ENCODE data around the gene SNTB2.
"Not testable (repeated sequence)": the region's sequence is repeated elsewhere in the genome, so short reads cannot be mapped to it uniquely, and the experiment has no call there.

SNTB2 gene

DNA sequence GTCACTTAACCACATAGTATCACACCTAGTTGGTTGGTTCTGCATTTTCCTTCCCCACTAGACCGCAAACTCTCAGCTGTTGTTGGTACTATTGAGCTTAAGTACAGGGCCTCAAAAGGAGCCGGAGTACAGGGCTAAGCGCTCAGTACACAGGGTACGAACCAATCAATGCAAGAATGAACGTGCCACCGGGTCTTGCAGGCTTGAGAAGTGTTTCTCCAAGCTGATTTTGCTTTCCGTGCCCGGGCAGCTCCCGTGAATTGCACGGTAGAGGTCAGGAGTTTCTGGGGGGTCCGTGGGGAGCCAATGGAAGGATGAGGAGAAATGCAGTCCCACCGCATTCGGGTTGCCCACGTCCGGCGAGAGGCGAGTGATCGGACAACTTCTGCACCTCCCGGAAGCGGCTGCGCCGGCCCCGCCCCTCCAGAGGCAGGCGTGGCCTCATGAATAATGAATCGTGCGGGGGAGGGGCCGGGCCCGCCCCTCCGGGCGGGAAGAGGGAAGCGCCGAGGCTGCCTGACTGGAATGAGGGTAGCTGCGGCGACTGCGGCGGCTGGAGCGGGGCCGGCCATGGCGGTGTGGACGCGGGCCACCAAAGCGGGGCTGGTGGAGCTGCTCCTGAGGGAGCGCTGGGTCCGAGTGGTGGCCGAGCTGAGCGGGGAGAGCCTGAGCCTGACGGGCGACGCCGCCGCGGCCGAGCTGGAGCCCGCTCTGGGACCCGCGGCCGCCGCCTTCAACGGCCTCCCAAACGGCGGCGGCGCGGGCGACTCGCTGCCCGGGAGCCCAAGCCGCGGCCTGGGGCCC, at the start of gene SNTB2:
Gene SNTB2 (plus strand): TSS at position 523 of the 804 bp plus-strand sequence. CDS start 3 bp downstream, at position 526.
- DNase-seq (ENCODE audit: low spot score) = peak; percentile 90

DNA sequence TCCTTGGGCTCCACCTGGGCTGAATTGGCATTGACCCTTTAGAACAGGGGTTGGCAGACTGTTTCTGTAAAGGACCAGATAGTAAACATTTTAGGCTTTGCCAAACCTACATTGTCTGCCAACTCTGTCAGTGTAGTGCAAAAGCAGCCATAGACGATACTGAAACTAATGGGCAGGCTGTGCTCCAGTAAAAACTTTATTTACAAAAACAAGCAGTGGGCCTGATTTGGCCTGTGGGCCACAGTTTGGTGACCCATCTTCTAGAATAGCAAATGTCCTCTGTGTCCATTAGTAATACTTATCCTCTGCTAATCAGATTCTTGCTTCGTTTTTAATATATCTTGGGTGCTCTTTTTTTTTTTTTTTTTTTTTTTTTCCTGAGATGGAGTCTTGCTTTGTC, 48.4 kb upstream of the SNTB2 start:
- DNase-seq (ENCODE audit: low spot score) = no peak

DNA sequence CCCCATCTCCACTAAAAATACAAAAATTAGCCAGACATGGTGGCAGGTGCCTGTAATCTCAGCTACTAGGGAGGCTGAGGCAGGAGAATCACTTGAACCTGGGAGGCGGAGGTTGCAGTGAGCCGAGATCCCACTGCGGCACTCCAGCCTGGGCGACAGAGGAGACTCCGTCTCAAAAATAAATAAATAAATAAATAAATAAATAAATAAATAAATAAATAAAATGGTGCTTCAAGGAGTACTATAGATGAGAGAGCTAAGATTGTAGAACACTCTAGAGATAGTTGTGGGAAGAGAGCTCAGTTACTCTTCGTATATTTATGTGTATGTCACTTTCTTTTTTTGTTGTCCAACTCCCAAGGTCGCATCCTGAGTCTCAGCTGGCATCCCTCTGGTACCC, 47.5 kb upstream of the SNTB2 start:
- DNase-seq (ENCODE audit: low spot score) = not testable (repeated sequence)

DNA sequence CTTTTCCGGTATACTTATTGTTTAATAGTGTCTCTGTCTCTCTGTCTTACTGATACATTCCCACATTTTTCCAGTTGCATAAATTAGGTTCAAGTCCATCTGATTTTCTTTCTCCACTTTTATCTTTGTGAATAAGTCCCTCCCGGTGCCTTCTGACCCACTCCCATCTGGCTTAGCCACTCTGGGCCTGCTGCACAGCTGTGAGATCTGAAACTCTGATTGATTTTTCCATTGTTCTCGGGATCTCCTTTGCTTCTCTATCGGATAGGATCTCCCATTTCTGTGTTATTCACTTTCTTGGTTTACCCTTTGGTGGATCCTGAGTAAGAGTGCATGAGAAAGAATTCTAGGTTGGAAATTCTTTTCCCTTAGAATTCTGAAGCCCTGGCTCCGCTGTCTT, 46.0 kb upstream of the SNTB2 start:
- DNase-seq (ENCODE audit: low spot score) = no peak

DNA sequence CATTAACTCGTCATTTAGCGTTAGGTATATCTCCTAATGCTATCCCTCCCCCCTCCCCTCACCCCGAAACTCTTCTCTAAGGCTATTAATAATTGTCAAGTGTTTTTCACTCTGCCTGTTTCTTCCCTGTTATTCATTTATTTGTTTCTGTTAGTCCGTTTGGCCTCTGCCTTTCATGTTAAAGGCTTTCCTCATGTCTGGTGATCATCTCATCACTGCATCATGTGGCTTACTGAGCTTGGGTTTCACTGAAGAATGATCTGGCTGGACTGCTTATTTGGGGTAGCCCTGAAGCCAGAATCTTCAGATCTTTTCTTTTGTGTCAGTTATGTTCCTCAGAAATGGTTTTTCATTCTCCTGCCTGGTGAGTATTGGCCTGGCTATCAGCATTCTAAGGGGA, 45.0 kb upstream of the SNTB2 start:
- DNase-seq (ENCODE audit: low spot score) = no peak

DNA sequence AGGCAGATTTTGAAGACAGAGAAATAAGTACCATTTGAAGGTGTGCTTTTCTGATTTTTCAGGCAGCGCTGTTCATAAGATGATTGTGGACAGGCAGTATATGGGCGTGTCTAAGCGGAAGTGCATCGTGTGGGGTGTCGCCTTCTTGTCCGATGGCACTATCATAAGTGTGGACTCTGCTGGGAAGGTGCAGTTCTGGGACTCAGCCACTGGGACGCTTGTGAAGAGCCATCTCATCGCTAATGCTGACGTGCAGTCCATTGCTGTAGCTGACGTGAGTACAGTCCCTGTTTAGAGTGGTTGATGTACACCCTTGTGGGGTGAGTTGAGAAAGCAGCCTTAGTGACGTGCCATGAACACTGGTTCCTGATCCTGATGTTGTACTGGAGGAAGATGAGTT, 43.8 kb upstream of the SNTB2 start:
- peak; percentile 21 for DNase-seq (ENCODE audit: low spot score)

DNA sequence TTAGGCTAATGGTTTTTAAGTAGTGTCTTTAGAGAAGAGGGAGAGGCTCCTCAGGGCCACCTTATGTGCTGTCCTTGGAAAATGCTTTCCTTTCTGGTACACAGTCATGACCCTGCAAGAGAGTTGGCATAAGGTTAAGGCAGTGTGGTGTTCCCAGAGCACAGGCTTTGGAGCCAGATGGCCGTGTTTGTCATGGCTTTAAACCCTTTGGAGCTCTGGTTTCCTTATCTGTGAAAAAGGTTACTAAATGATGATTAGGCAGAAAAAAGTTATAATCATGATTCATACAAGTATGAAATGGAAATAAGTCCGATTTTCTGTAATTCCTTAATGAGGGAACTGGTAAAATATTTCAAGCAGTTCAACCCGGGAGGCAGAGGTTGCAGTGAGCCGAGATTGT, 41.3 kb upstream of the SNTB2 start:
- DNase-seq (ENCODE audit: low spot score) = no peak

DNA sequence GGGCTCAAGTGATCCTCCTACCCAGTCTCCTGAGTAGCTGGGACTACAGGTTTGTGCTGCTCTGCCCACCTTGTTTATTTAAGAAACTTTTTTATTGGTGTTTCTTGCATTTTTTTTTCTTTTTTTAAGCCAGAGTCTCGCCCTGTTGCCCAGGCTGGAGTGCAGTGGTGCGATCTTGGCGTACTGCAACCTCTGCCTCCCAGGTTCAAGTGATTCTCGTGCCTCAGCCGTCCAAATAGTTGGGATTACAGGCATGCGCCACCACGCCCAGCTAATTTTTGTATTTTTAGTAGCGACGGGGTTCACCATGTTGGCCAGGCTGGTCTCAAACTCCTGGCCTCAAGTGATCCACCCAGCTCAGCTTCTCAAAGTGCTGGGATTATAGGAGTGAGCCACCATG, 37.3 kb upstream of the SNTB2 start:
- not testable (repeated sequence) for DNase-seq (ENCODE audit: low spot score)

DNA sequence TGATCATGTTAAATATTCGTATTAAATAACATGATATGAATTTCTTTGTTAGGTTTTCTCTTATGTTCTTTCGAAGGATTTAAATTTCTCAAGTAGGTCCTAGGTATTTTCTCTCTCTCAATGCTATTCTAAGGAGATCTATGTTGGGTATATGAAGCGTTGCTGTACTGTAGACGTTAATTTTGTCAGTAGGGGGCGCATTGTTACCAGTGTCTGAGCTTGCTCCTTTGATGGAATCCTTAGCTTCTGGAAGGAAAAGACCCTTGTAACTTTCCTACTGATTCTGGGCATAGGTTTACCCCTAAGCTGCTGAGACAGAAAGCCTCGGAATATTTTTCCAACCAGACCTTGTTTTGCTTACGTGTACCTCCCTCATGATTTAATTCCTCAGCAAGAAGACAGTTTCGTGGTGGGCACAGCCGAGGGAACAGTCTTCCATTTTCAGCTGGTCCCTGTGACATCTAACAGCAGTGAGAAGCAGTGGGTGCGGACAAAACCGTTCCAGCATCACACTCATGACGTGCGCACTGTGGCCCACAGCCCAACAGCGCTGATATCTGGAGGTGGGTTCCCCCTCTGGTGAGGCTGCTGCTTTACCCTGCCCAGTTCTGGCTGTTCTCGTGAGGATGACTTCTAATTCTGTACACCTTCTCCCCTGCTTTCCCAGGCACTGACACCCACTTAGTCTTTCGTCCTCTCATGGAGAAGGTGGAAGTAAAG, 36.7 kb upstream of the SNTB2 start:
- peak; percentile 80 for DNase-seq (ENCODE audit: low spot score)

DNA sequence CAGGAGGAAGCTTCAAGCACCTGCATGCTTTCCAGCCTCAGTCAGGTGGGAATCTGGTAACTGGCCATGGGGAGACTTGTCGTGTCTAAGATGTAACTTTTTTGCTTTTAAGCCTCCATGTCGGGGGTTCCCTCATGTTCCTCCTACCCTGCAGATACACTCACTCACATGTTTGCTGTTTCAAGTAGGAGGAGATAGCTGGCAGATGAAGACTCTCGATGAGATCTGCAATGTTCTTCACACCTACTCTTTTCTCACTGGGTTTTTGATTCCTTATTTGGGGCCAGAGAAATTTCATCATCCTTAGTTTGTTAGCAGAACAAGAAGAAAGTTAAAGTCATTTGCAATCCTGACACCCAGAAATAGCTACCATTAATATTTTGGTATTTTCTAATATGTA, 29.8 kb upstream of the SNTB2 start:
- no peak for DNase-seq (ENCODE audit: low spot score)

DNA sequence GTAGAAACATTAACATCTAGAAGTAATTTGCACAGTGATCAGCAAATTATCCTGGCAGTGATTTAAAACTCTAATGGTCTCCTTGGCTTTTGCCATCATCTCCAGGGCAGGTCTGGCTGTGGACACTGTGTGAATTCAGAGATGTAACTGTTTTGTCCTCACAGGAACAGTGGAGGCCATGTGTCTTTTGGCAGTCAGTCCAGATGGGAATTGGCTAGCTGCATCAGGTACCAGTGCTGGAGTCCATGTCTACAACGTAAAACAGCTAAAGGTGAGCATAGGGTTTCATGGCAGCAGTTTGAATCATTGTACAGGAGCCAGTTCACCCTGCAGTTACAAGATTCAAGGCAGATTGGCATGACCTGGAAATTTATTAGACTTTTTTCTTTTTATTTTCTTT, 26.8 kb upstream of the SNTB2 start:
- DNase-seq (ENCODE audit: low spot score) = no peak

DNA sequence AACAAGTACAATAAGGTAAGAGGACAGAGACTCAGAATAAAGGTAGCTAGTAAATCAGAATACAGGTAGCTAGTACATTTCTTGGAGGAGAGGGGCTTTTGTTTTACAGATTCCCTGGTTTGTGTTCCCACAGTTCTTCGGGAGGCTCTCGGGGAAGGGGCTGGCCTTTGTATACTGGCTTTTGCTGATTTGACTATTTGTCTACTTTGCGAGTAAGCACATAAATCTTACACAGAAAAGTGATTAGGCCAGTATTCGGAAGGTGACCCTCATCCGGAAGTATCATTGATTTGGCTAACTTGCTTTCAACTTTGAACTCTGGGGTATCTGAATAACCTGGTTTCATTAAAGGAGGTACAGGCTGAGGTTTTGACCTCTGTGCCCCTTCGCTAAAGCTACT, 21.4 kb upstream of the SNTB2 start:
- DNase-seq (ENCODE audit: low spot score) = no peak

DNA sequence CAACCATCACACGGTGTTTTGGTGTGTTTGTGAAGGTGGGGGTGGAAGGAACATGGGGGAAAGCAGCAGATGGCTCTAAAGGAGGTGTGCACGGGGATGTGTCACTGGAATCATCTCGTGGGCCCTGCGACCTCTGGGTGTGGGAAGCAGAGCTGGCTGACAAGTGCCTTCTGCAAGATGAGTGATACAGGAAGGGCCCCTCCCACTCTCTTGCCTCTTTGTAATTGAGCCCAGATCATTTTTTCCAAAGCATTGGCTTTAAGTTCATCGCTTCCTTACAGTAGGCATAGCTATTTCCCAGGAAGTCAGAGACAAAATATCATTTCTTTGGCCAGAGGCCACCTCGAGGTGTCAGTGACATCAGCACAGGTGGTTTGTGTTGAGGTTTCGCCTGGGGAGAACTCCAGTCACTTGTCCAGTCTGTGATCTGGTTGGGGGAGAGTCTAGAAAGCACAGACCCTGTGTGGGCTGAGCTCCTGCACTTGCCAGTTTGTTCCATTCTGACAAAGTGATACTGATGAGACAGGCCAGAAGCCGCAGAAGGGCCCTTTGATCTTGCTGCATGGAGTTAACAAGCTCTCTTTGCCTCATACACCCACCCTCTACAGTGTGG, 20.6 kb upstream of the SNTB2 start:
- DNase-seq (ENCODE audit: low spot score) = no peak

DNA sequence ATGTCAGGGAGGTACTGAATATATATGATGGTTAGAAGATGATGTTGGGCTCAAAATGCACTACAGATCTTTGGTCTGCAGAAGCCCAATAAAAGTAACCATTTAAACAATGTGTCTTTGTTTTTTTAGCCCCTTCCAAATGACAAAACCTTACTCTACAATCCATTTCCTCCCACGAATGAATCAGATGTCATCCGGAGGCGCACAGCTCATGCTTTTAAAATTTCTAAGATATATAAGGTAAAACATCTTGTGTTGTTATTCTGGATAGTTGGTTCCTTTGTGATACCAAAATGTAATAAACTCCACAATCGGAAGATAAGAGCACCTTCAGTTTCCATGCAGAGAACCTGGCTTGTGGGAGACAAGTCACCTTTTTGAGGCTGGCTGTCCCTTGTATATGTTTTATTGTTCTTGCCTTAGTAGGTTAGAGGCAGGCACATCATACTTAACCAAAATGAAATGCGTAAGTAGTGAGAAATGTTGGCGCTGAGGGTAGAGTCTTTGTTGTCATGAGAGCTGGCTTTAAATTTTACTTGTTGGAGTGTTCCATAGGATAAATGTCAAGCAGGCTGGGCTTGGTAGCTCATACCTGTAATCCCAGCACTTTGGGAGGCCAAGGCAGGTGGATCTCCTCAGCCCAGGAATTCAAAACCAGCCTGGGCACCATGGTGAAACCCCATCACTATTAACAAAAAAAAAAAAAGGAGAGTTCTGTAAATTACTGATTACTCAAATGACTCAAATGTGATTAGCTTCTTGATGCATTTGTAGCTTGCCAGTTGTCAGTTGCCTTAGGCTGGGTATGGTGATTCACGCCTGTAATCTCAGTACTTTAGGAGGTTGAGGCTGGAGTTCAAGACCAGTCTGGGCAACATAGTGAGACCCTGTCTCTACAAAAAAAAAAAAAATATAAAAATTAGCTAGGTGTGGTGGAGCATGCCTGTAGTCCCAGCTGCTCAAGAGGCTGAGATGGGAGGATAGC, 19.7 kb upstream of the SNTB2 start:
- no peak for DNase-seq (ENCODE audit: low spot score)

DNA sequence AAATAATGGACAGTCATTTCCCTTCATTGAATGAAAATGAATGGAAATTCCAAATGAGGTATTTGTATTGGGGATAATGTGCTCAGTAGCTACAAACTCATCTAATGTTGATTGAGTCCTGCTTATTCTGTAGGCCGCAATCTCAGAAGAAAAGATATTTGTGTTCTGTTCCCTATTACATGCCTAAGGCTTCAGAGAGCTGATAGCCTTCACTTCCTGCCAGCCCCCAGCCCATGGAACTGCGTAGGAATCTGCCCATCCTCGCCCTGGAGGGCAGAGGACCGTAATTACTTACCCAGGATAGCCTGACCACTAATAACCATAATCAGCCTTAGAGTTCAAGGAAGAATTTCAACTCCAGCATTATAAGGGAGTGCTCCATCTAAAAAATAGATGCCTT, 17.9 kb upstream of the SNTB2 start:
- no peak for DNase-seq (ENCODE audit: low spot score)

DNA sequence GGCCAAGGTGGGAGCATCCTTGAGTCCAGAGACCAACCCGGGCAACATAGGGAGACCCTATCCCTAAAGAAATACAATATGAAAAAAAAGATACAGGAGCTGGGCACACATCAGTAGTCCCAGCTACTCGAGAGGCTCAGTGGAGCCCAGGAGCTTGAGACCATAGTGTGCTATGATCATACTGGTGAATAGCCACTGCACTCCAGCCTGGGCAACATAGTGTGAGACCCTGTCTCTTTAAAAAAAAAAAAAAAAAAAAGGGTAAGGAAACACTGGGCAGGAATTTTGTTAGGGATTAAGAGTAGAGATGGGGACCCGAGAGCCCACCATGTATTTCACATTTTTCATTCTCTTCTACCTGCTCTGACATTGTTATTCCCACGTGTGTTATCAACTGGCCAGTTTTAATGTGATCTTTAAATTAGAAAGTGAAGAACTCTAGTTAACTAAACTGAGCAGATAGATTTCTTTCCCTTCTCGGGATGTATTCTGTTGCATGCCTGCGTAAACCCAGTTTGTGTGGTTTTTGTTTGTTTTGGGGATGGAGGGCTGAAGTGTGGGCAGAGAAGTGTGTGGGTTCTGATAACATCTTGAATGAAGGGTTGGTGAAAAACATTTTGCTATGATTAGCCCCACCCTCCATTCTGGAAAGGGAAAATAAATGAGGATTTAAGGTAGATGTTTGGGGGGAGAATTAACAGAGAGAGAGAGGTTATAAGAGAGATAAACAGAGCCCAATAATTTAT, 17.2 kb upstream of the SNTB2 start:
- no peak for DNase-seq (ENCODE audit: low spot score)

DNA sequence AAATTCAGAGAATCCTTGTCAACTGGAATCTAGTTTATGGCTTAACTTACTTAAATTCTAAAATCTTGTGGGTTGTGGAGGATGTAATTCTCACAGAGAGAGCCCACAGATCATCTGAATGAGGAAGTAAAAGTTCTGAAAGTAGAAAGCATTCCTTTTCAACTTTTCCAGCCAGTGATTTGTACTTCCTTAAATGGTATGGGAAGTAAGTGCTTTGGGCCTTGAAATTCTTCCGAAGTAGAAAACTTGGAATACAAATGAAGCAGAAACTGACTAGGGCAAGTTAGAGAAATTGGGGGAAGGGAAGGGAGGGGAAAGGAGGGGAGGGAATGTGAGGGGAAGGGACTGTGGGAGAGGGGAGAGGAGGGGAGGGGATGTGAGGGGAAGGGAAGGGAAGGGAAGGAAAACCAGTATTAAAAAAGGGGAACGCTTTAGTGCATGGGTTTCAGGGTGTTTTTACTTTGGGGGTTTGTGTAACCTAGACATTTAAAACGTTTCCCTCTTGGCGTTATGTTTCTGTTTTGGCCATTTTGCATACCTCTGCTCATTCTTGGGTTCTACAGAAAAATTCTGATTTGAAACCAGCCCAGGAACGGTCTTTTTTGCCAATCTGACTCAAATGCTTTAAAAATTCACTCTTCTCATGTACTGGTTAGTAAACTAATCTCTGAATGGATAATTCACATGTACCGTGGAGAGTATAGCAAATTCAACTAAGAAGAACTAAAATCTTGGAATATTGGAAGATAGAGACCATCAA, 15.5 kb upstream of the SNTB2 start:
- no peak for DNase-seq (ENCODE audit: low spot score)

DNA sequence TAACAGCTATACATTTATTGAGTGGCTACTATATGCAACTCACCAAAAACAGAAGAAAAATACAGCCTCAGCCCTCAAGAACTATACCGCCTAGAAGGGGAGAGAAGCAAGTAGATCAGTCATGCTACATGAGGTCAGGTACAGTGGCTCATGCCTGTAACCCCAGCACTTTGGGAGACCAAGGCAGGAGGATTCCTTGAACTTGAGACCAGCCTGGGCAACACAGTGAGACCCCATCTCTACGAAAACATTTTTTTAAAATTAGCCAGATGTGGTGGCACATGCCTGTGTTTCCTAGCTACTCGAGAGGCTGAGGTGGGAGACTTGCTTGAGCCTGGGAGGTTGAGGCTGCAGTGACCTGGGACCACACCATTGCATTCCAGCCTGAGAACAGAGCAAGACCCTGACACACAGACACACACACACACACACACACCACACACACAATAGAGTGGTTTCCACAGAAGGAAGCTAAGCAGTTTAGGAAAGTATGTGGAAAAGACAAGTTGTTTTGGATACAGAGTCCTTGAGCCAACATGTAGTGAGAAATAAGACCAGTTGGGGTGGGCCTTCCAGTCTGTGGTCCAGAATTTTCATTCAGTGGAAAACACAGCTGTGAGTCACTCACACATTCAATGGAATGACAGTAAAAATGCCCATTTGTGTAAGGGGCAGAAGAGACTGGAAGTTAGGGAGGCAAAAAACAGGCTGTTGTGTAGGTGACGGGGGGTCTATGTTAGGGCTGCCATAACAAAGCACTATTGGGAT, 10.7 kb upstream of the SNTB2 start:
- no peak for DNase-seq (ENCODE audit: low spot score)

DNA sequence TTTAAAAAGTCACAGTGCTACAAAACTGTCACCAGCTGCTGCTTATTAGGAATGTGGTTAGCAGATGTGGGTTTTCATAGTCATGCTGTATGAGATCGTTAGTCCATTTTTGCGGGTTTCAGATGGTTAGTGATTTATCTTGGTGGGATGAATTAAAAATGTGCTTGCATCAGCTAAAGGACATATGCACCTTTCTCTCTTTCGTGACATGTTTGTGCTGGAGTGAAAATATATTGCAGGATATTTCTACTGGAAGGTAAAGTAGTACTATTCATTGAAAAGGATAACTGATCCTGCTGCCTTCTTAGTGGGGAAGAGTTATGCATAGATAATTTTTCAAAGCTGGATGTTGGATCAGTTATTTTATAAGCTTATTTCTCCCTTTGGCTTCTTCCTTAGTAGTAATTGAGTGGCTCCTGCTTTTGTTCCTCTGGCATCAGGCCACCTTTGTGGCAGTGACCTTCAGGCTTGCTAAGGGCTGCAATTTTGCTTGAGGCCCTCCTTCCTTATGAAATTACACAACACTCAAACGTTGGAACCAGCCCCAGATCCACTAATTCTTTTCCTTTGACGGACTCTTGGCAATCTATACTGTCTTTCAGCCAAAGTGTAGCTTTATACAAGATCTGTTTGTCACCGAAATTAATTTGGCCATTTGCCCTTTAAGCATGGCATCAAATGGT, 7.5 kb upstream of the SNTB2 start:
- peak; percentile 25 for DNase-seq (ENCODE audit: low spot score)
